ENCODE data around the gene MYRIP.
"Not testable (repeated sequence)": the region's sequence is repeated elsewhere in the genome, so short reads cannot be mapped to it uniquely, and the experiment has no call there.

Gene MYRIP

GRCh38 chr3:40037582-40037981 is 228.2 kb downstream of the MYRIP start:
- no peak for DNase-seq (ENCODE audit: low read depth in 2 of 2)

GRCh38 chr3:40042752-40043443 is 233.5 kb downstream of the MYRIP start:
- DNase-seq (ENCODE audit: low read depth in 2 of 2): no peak

- DNase-seq (ENCODE audit: low read depth in 2 of 2): no peak
These were observed 234.0 kb downstream of the MYRIP start for GRCh38 chr3:40043444-40043755.

GRCh38 chr3:40044487-40044886 is 235.1 kb downstream of the MYRIP start:
- no peak for DNase-seq (ENCODE audit: low read depth in 2 of 2)

GRCh38 chr3:40045051-40045450 is 235.6 kb downstream of the MYRIP start:
- DNase-seq (ENCODE audit: low read depth in 2 of 2): no peak

- DNase-seq (ENCODE audit: low read depth in 2 of 2): no peak
These were observed 236.7 kb downstream of the MYRIP start for GRCh38 chr3:40046149-40046548.

GRCh38 chr3:40047406-40047805 is 238.0 kb downstream of the MYRIP start:
- DNase-seq (ENCODE audit: low read depth in 2 of 2): no peak

GRCh38 chr3:40053663-40054062 is 244.3 kb downstream of the MYRIP start:
- DNase-seq (ENCODE audit: low read depth in 2 of 2): no peak

GRCh38 chr3:40054568-40055222 is 245.3 kb downstream of the MYRIP start:
- no peak for DNase-seq (ENCODE audit: low read depth in 2 of 2)

- DNase-seq (ENCODE audit: low read depth in 2 of 2): no peak
These were observed 246.0 kb downstream of the MYRIP start for GRCh38 chr3:40055361-40055760.

- no peak for DNase-seq (ENCODE audit: low read depth in 2 of 2)
These were observed 246.5 kb downstream of the MYRIP start for GRCh38 chr3:40055956-40056355.

- no peak for DNase-seq (ENCODE audit: low read depth in 2 of 2)
These were observed 247.7 kb downstream of the MYRIP start for GRCh38 chr3:40057077-40057476.

GRCh38 chr3:40057786-40058185 is 248.4 kb downstream of the MYRIP start:
- no peak for DNase-seq (ENCODE audit: low read depth in 2 of 2)

- DNase-seq (ENCODE audit: low read depth in 2 of 2): no peak
These were observed 259.2 kb downstream of the MYRIP start for GRCh38 chr3:40068636-40069035.

GRCh38 chr3:40070816-40071215 is 261.4 kb downstream of the MYRIP start:
- no peak for DNase-seq (ENCODE audit: low read depth in 2 of 2)

- no peak for DNase-seq (ENCODE audit: low read depth in 2 of 2)
These were observed 262.4 kb downstream of the MYRIP start for GRCh38 chr3:40071683-40072238.

- DNase-seq (ENCODE audit: low read depth in 2 of 2): no peak
These were observed 264.1 kb downstream of the MYRIP start for GRCh38 chr3:40073310-40074007.

- not testable (repeated sequence) for DNase-seq (ENCODE audit: low read depth in 2 of 2)
These were observed 267.7 kb downstream of the MYRIP start for GRCh38 chr3:40077139-40077538.

GRCh38 chr3:40077828-40078492 is 268.6 kb downstream of the MYRIP start:
- DNase-seq (ENCODE audit: low read depth in 2 of 2): not testable (repeated sequence)

- DNase-seq (ENCODE audit: low read depth in 2 of 2): no peak
These were observed 269.2 kb downstream of the MYRIP start for GRCh38 chr3:40078590-40078989.

- DNase-seq (ENCODE audit: low read depth in 2 of 2): no peak
These were observed 269.9 kb downstream of the MYRIP start for GRCh38 chr3:40079203-40079846.

- no peak for DNase-seq (ENCODE audit: low read depth in 2 of 2)
These were observed 270.4 kb downstream of the MYRIP start for GRCh38 chr3:40079847-40080240.

Measured in stimulated activated CD8-positive, alpha-beta memory T cell treated with anti-CD3 and anti-CD28 coated beads, Interleukin-15, amount 100 ng/mL, for 4 hours (primary cell).